GM19099 (cell line): ENCODE measurements around the gene ZNF764.

Experiments
- POLR2A ChIP-seq: IDR thresholded peaks from 3 replicates; pipeline ENCODE4 v1.6.1; 2011; ENCODE audit warnings: low read depth; ENCODE audit not compliant: insufficient read length; ENCODE audit errors: extremely low read depth

The ZNF764 gene

GRCh38 chr16:30539000-30539964 lies 18.9 kb downstream of the ZNF764 start:
- no peak for TF ChIP-seq POLR2A

GRCh38 chr16:30535777-30536190 lies 22.4 kb downstream of the ZNF764 start:
- TF ChIP-seq POLR2A = peak; percentile 62

GRCh38 chr16:30535106-30535776 lies 22.9 kb downstream of the ZNF764 start:
- no peak for TF ChIP-seq POLR2A

- TF ChIP-seq POLR2A = peak; percentile 74
These were observed 23.6 kb downstream of the ZNF764 start, which contains the start of gene ZNF747 for GRCh38 chr16:30534368-30535105. Gene ZNF747, minus strand, starts transcription at chr16:30534858. Its CDS starts 179 bp downstream, at chr16:30534679.

- no peak for TF ChIP-seq POLR2A
These were observed 24.3 kb downstream of the ZNF764 start for GRCh38 chr16:30533748-30534367.

- TF ChIP-seq POLR2A = no peak
These were observed 25.0 kb downstream of the ZNF764 start for GRCh38 chr16:30533146-30533522.

- TF ChIP-seq POLR2A = no peak
These were observed 25.7 kb downstream of the ZNF764 start for GRCh38 chr16:30532285-30533145.

GRCh38 chr16:30530163-30531037 lies 27.8 kb downstream of the ZNF764 start:
- no peak for TF ChIP-seq POLR2A

- peak; percentile 30 for TF ChIP-seq POLR2A
These were observed 29.2 kb downstream of the ZNF764 start for GRCh38 chr16:30528799-30529457.

- no peak for TF ChIP-seq POLR2A
These were observed 30.5 kb downstream of the ZNF764 start for GRCh38 chr16:30527635-30528178.

- TF ChIP-seq POLR2A = peak; percentile 64
These were observed 31.1 kb downstream of the ZNF764 start for GRCh38 chr16:30526823-30527634.

- TF ChIP-seq POLR2A = peak; percentile 35
These were observed 31.9 kb downstream of the ZNF764 start, which contains the start of gene ZNF768 for GRCh38 chr16:30526137-30526822. Gene ZNF768, minus strand, starts transcription at chr16:30526566. Its CDS starts 153 bp downstream, at chr16:30526413.
